ENCODE measurements around the gene COX4I1. TPM values are rescaled to one million over a fixed set of nuclear protein-coding genes. Genes with fewer than 3 reads are reported as not detected.
A peak's percentile ranks its signal among the peaks of the same experiment; 100 is the strongest.

The COX4I1 gene
- total RNA-seq, 2 donors from 2014 or later, result 1,383 to 1,567 TPM

DNA sequence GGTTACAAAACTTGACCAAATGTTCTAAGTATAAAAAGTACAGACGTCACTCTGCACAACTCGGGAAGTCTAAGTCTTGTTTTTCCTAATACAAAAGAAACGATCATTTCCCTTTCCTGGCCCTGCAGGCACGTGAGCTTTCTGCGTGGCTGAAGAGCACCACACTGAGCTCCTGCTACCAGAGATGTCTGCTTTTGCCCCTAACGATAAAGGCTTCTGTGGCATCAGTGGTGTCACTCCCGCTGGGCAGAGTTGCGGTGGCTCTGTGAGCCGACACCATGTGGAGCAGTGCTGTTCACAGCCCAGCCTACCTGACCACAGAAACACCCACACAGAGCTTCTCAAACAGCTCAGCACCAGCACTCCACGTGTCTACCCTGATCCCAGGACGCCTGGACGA is 20.6 kb upstream of the COX4I1 start:
- peak overlapping the region in 1 of 2 donors; percentile 6 for H3K27ac ChIP-seq
- DNase-seq (ENCODE audit: low spot score), result no peak
- H3K9me3 ChIP-seq, result no peaks in the 10 kb centered on the region

DNA sequence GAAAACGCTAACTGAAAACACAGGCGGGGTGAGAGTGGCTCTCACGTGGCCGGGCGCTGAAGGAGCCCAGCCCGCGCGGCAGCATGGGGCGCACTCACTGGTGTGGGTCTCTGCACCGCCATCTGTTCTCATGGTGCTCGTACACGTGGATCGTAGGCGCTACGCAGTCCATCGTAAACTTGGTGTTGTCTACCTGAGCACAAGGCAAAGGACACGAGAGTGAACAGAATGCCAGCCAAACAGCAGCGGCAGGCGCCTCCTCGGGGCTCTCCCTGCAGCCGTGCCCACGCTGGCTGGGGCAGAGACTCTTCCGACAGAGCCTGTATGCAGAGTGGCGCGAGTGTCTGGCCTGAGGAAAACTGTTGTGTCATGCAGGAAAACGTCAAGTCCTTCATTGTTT is 19.2 kb upstream of the COX4I1 start:
- TF ChIP-seq, protein P1, sequence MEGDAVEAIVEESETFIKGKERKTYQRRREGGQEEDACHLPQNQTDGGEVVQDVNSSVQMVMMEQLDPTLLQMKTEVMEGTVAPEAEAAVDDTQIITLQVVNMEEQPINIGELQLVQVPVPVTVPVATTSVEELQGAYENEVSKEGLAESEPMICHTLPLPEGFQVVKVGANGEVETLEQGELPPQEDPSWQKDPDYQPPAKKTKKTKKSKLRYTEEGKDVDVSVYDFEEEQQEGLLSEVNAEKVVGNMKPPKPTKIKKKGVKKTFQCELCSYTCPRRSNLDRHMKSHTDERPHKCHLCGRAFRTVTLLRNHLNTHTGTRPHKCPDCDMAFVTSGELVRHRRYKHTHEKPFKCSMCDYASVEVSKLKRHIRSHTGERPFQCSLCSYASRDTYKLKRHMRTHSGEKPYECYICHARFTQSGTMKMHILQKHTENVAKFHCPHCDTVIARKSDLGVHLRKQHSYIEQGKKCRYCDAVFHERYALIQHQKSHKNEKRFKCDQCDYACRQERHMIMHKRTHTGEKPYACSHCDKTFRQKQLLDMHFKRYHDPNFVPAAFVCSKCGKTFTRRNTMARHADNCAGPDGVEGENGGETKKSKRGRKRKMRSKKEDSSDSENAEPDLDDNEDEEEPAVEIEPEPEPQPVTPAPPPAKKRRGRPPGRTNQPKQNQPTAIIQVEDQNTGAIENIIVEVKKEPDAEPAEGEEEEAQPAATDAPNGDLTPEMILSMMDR (IDR thresholded peaks at IDR 0.05), result no peak
- Histone ChIP-seq H3K9me3 (no peaks in the 10 kb centered on the region), H3K4me1 (peaks cover 0 to 10% of the 10 kb centered on the region in 2 donors), H3K27me3 (no peaks in the 10 kb centered on the region), H3K36me3 (peaks cover 36% of the 10 kb centered on the region), H3K4me3 (no peak overlapping the region), H3K27ac (no peak overlapping the region)
- DNase-seq (ENCODE audit: low spot score), result no peak

More for the DNA sequence above, 20.6 kb upstream of the COX4I1 start:
- peaks cover 0 to 10% of the 10 kb centered on the region in 2 donors for H3K4me1 ChIP-seq
- H3K36me3 ChIP-seq, result peaks cover 36% of the 10 kb centered on the region
- TF ChIP-seq, protein P1 (IDR thresholded peaks at IDR 0.05), result no peak
- H3K27me3 ChIP-seq, result no peaks in the 10 kb centered on the region
- no peak overlapping the region for H3K4me3 ChIP-seq

DNA sequence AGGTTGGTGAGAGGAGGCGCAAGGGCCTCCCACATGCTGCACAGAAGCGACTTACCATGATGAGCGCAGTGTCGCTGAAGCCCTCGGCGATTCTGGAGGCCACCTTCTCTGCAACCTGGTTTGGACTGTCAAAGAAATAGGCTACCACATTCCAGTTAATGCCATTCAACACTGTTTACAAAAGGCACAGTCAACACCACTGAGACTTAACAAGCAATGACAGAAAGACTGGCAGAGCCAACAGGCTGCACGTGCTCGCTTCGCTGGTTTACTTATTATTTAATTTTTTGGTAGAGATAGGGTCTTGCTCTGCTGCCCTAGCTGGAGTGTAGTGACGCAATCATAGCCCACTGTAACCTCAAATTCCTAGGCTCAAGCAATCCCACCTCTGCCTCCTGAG is 18.3 kb upstream of the COX4I1 start:
- no peak for DNase-seq (ENCODE audit: low spot score)
- H3K36me3 ChIP-seq, result peaks cover 40% of the 10 kb centered on the region
- no peak overlapping the region for H3K4me3 ChIP-seq
- peaks cover 0 to 10% of the 10 kb centered on the region in 2 donors for H3K4me1 ChIP-seq
- H3K27me3 ChIP-seq, result no peaks in the 10 kb centered on the region
- no peak overlapping the region for H3K27ac ChIP-seq
- TF ChIP-seq, protein P1 (IDR thresholded peaks at IDR 0.05), result no peak
- no peaks in the 10 kb centered on the region for H3K9me3 ChIP-seq

DNA sequence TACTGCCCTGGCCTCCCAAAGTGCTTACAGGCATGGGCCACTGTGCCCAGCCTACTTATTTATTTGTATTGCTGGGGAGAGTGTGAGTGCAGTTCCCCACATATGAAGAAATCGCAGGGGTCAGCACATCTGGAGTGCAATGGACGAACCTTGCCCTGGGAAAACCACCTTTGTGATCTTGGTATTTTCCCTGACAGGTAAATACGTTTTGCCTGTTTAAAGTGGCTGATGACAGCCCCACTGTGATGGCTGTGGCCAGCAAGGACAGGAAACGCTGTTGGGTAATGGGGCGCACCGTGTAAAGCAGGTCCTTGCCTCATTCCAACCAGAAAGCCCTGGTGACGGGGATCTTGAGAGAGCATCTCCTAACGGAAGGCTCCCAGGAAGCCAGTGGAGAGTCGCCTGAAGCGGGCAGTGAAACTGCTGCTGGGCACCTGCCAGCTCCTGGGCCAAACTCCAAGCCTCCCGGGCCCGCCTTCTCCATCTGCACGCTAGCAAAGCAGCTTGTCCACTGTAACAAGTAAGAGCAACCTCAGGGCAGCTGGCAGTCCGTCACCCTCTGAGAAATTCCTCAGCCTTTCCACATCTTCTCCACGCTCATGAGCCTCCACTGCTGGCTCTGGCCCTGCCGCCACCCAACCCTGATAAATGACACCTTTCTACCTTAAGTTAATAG is 17.7 kb upstream of the COX4I1 start:
- no peak overlapping the region for H3K27ac ChIP-seq
- TF ChIP-seq, protein P1 (IDR thresholded peaks at IDR 0.05), result no peak

DNA sequence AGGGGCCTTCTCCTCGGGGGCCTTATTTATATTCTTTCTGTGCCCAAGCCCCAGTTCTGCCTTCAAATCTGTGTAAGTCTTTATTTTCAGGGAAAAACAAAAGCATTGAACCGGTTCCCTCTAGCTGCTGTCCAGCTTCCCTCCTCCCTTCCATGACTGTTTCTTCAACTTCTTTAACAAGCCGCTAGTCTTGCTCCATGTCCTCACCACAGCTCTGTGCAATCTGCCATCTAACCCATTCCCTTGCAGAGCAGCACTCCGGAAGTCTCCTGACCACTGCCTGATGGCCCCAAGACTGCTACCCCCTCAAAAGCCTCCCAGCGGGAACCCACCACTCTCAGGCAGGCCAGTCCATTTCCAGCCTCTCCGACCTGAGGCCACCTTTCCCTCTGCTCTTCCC is 17.0 kb upstream of the COX4I1 start:
- Histone ChIP-seq H3K27ac (no peak overlapping the region), H3K36me3 (peaks cover 47% of the 10 kb centered on the region), H3K27me3 (no peaks in the 10 kb centered on the region), H3K9me3 (no peaks in the 10 kb centered on the region), H3K4me1 (peaks cover 0 to 10% of the 10 kb centered on the region in 2 donors), H3K4me3 (no peak overlapping the region)
- DNase-seq (ENCODE audit: low spot score), result no peak
- TF ChIP-seq, protein P1 (IDR thresholded peaks at IDR 0.05), result no peak

More for the DNA sequence above, 17.7 kb upstream of the COX4I1 start:
- no peak for DNase-seq (ENCODE audit: low spot score)
- Histone ChIP-seq H3K27me3 (no peaks in the 10 kb centered on the region), H3K9me3 (no peaks in the 10 kb centered on the region), H3K36me3 (peaks cover 41% of the 10 kb centered on the region), H3K4me3 (no peak overlapping the region), H3K4me1 (peaks cover 0 to 10% of the 10 kb centered on the region in 2 donors)

DNA sequence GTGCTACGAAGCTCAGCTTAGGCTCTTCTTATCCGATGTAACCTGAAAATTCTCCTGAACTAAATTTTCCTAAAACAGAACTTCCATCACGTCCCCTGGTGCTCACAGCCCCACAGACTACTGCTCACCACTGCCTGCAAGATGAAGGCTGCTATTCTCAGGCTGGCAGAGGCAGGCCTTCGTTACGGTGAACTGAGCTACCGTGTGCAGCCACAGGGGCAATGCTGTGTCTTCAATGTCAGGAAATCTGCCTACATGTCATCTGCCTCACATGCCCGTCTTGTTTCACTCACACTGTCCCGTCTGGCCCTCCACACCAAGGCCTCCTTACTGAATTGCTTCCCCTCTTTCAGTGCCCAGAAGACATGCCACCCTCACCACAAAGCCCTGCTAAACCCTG is 16.1 kb upstream of the COX4I1 start:
- Histone ChIP-seq H3K9me3 (no peaks in the 10 kb centered on the region), H3K4me3 (no peak overlapping the region), H3K4me1 (peaks cover 0 to 10% of the 10 kb centered on the region in 2 donors), H3K27me3 (no peaks in the 10 kb centered on the region), H3K36me3 (peaks cover 52% of the 10 kb centered on the region), H3K27ac (no peak overlapping the region)
- TF ChIP-seq, protein P1 (IDR thresholded peaks at IDR 0.05), result no peak
- no peak for DNase-seq (ENCODE audit: low spot score)
